HG03064 (cell line): ENCODE measurements around the gene INSRR.

Source experiments
- ATAC-seq: cut with Tn5 transposase; IDR thresholded peaks from one replicate; pipeline ENCODE4 v1.9.1; 2021; ENCODE audit warnings: low read depth; ENCODE audit not compliant: unreplicated experiment

INSRR gene

DNA sequence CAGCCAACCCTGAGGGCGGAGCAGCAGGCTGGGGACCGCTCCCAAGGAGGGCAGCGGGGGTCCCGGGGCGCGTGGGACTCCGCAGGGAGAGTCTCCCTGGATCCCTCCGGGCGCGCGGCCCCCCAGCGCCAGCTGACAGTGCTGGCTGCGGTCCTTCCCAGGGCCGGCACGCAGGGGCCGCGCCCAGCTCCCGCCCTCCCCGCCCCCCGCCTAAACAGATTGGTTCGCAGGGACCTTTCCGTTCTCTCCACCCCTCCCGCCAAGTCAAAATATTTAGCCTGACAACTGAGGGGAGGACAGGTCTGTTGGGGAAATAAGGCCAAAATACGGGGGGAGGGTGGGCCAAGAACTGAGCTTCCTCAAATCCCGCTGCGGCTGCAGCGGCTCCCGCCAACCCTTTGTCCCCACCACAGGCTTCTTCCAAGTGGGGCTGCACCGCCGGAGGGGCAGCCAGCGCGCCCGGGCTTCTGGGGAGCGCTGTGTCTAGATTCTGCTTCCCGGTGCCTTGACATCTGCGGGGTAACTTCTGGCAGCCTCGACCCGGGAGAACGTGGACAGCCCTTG is at the start of gene INSRR:
Gene INSRR (minus strand): TSS at position 159 of the 564 bp plus-strand sequence. CDS start 496 bp downstream, outside the sequence.
- ATAC-seq: no peak

DNA sequence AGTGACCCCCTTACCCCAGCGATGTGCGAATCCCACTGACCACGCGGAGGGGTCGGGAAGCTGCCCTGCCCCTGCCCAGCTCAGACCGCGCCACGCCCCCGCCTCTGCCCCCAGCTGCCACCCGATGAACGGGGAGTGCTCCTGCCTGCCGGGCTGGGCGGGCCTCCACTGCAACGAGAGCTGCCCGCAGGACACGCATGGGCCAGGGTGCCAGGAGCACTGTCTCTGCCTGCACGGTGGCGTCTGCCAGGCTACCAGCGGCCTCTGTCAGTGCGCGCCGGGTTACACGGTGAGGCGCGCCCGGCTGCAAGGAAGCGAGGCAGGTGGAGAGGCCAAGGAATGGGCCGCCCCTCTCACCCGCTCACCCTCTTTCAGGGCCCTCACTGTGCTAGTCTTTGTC is 49.6 kb upstream of the INSRR start:
- no peak for ATAC-seq

DNA sequence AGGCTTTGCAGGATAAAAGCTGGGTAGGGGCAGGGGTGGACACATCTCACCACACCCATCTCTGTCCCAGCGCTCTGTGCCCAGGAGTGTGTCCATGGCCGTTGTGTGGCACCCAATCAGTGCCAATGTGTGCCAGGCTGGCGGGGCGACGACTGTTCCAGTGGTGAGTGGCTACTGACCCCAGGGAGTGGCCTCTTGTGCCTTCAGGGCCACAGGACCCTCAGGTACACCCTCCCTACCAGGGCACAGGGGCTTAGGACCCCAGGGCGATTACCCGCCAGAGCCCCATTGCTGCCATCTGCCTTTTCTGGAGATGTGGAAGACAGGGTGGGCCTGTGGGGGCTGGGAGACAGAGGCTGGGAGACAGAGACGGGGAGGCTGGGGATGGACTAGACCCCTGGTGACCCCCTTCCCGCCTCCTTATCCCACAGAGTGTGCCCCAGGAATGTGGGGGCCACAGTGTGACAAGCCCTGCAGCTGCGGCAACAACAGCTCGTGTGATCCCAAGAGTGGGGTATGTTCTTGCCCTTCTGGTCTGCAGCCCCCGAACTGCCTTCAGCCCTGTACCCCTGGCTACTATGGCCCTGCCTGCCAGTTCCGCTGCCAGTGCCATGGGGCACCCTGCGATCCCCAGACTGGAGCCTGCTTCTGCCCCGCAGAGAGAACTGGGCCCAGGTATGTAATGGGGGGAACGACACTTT is 47.4 kb upstream of the INSRR start:
- no peak for ATAC-seq

DNA sequence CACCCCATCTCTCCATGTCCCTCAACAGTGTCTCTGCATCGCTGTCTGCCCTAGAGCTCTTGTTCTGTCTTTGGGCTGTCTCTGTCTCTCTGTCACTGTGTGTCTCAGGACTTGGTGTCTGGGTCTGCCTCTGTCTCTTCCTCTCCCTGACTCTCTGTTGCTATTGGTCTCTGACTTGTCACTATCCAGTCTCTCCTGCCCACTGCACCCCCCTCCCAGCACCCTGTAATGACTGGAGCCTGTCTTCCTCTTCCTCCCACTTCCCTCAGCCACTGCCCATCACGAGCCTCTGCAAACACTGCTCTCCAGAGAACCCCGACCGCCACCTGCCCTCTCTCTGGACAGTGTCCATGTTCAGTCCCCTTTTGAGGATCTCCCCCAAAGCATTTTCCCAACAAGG is 46.7 kb upstream of the INSRR start:
- no peak for ATAC-seq

DNA sequence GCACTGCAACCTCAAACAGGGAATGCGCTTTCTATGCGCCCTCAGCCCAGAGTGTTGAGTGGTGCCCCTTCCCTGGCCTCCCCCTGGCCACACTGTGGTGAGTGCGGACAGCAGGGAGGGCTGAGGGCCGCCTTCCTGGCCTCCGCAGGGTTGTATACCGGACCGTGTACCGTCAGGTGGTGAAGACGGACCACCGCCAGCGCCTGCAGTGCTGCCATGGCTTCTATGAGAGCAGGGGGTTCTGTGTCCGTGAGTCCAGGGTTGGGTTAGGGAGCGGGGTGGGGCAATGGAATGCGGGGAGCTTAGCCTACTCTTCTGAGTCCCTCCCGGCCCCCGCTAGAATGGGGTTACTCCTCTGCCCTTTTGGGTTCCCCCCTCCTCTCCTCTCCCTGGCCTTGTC is 46.3 kb upstream of the INSRR start:
- ATAC-seq: no peak

DNA sequence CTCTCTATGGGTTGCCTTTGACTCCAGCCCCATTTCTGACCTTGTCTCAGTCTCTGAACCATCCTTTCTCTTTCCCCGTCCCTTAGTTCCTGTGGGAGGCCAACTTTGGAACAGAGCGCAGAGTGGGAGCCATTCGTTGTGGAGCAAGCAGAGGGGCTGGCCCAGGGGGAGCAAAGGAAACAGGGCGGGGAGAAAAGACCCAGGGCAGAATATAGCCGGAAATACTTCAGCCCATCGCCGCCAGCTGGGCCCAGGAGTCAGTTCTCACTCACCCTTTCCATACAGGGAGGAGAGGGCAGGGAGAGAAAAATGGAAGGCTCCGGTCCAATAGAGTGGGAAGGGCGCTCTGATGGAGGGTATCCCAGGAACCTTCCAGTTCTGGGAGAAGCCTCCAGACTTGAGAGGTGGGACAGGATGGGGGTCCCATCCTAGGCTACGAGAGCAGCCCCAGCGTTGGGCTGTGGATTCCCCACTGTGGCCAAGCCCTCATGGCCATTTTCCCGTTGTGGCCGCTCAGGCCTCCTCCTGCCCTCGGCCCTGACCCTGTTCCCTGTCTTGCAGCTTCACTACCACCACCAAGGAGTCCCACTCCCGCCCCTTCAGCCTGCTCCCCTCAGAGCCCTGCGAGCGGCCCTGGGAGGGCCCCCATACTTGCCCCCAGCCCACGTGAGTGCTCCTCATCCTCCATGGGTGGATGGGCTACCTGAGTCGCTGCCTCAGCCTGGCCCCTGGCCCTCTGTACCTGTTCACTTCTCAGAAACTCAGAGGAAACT is 45.5 kb upstream of the INSRR start:
- ATAC-seq: no peak

DNA sequence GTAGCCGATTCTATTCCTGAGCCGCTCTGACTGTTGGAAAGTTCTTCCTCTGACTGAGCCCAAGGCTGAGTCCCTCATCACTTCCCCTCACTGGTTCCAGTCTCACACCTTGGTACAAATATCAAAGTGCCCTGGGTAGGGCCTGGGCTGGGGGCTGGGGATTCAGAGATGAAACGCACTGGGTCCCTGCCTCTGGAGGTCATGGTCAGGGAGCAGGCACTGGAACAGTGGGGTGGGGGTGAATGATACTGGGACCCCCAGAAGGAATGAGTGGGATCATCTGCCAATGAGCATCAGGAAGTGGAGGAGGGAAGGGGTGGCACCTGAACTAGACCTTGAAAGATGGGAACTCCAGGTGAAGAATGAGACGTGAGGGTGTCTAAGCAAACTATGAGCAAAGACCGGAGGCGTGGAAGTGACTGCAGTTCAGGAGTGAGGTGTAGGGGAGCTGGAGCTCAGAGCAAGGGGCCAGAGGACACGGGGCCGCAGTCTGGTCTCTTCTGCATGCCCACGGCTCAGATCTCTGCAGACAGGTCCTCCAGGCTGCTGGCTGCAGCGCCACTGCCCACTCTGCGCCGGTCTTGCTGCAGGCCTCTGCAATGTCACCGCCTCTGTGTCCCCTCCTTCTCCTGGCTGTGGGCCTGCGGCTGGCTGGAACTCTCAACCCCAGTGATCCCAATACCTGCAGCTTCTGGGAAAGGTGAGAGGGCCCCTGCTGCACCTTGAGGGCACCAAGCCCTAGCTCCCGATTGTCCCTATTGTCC is 44.6 kb upstream of the INSRR start:
- no peak for ATAC-seq

DNA sequence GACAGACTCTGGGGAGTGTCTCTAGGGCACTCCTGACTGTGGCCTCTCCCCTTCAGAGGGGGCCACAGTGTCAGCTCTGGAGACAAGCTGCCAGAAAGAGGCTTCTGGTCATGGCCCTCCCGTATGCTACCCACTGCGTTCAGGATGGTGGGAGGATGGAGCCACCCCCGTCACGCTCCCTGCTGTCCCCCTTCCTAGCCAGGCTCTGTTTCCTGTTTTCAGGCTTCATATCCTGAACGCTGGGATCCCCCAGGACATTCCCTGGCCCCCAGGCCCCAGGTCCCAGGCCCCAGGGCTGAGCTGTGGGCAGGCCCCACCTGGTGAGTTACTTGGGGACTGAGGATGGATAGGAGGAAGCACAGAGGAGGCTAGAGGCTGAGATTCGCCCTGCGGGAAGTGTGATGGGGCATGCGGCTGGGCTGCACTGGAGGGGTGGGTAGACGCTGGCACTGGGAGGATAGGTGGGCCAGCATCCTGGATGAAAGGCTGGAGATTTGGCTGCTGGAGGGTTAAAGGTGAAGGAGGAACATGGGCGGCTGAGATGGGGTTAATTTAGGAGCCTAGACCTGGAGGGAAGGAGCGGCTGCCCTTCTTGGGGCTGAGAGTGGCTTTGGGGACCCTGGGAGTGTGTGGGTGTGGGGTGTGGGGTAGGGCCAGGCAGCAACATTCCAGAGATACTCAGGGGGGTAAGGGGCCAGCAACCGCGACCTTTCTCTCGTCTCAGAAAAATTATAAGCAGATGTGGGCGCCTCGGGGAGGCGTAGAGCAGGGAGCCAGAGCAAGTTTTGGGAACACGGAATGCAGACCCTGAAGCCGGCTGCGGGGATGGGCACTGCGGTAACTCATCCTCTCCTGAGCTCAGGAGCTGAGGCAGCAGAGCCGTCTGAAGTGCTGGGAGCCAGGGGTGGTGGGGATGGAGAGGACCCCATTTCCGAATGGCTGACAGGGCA is 43.3 kb upstream of the INSRR start:
- ATAC-seq: no peak

DNA sequence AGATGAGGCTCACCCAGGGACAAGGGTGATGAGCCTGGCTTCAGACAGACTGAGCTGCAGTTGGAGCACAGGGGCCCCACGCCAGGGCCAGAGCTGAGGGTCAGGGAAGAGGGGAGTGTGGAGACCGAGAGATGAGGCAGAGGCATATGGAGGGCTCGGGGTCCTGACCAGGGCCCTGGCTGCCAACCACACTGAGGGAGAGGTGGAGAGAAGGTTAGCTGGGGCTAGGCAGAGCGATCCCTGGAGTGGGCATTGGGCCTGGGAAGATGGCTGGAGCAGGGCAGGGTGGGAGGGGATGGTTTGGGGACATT is 42.6 kb upstream of the INSRR start:
- ATAC-seq: no peak

DNA sequence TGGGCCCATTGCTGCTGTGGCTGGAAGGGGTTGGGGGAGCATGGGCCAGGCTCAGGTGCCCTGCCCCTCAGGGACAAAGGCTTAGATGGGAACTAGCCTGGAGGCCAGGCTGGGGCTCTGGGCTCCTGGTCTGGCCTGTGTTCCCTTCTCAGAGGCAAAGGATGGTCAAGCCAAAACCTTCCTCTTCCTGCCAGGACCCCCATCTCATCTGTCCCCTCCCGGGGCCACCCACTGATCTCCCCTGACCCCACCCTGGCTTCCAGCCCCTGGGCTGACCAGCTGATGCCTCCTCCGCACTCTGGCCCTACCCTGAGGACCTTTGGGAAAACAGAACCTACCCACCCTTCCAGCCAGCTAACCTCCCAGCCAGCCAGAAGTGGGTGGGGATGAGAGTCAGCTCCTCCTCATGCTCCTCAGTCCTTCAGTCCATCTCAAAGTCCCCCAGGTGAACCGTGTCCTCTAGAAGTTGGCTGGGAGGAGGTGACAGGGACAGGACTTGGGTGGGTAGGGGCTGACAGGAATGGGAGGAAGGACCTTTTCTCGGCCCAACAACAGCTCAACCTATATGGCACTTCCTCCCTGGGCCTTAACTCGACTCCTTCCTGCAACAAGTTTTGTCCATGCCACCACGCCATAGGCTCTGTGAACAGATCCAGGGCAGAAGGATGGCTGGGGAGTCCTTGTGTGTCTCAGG is 42.1 kb upstream of the INSRR start:
- no peak for ATAC-seq

DNA sequence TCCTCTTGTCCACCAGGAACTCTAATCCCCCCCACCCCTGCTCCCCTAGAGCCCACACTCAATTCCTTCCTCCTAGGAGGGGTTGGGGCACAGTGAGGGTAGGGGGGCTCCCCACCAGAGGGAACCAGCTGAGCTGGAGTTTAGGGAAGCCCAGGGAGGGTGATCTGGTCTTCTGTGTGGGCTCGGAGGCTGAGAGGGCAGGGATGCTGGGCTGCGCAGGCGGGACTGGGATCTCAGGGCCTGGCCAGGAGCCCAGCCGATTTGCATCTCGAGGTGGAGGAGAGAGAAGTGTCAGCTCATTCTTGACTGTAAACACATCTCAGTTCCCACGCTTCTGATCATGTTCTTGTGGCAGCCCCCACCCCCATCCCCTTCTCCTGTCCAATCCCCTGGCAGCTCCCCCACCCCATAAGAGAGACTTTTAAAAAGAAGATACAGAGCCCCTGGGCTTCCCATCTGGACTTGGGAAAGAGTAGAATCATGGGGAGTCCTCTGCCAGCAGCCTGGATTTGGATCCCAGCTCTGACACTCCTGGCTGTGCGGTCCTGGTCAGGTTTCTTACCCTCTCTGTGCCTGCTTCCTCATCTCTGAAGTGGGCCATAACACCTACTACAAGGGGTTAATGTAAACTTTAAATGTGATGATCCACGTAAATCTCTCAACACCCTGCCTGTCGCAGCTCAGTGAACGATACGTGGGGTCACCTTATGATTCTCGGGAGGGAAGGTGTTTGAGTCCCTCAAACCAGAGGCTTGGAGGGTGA is 41.2 kb upstream of the INSRR start:
- no peak for ATAC-seq

DNA sequence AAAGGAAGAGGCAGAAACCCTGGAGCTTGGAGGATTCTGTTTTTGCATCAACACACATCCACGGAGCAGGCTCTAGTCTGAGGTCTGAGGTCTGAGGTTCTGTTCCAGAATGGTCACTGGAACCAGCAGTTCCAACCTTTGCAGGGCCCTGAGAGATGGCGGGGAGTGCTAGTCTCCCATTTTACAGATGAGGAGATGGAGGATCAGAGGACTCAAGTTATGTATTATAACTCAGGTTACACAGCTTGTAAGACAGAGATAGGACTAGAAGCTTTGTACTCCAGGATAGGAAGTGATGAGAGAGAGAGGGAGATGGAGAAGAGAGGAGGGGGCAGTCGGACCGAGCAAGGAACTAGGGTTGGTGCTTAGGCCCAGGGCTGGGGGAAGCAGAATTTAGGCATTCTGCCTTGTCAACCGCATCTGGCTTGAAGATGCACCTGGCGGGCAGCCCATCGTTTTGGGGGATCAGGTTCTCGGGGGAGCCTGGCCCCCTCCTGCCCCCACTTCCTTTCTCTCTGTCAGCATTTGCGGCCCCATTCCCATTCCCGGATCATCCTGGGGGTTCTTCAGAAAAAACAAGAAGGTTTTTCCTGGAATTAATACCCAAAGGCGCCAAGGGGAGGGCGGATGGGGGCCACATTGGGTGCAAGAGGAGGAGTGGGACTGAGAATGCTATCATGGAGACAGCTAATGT is 40.2 kb upstream of the INSRR start:
- no peak for ATAC-seq

DNA sequence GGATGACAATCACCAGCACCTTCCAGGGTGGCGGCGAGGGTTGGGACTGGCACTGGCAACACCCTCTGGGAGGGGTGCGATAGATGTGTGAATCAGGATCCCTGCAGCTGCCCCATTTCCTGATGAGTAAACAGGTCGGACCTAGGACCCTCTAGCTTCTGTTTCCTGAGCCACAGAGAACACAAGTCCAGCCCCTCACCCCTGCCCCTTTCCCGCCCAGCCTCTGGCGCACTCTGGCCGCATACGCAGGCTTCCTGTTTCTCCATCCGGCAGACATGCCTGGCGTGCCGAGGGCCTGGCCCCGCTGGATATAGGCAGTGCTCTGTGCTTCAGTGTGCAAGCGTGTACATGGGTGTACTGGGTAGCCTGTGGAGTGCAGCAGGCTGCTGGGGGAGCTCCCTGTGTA is 39.2 kb upstream of the INSRR start:
- ATAC-seq: no peak

DNA sequence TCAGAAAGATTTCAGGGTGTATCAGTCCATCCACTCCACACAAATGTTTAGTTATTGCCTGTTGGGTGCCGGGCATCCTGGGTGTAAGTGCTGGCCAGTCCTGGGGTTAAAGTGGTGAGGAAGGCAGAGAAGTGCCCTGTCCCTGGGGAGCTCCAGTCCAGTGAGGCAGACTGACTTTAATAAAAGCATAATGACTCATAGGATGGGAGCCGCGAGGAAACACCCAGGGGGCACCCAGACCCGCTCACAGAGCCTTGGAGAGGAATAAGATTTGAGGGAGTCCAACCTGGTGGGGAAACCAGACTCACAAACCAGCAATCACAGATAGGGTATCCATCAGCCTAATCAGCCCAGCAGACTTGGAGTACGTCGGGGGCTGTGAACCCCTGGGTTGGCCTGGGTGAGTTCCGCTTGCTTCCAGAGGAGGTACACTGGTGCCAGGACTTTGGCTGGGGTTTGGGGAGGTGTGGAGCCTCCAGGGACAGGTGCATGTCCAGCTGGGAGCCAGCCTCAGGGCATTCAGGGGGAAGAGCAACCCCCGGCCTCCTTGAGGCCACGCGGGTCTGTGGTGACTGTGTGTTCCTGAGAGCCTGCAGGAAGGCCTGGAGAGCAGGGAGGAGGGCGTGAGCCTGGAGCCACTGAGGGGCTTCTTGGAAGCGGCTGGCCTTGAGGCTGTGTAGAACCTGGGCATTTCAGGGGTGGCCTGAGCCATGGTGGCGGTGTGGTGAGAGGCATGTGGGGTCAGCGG is 38.3 kb upstream of the INSRR start:
- ATAC-seq: no peak

DNA sequence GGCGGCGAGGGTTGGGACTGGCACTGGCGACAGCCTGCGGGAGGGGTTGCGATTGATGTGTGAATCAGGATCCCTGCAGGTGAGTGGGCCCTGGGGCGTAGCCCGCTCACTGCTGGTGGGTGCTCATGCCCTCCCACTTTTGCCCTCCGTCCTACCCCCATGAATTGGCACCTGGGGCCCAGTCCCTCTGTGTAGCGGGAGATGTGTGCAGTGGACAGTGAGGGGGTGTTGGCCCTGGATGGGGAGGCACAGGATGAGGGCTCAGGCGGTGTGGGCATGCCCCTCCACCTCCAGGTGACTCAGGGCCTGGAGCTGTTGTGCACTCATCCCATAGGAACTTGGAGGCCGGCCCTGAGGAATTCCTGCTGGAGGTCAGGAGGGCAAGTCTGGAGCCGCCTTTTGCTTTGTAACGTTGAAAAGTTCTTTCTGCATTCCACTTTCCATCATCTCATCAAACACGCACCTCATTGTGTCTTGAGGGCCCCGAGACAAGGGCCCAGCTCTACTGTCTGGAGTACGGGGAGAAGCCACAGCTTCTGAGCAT is 37.6 kb upstream of the INSRR start:
- ATAC-seq: no peak

DNA sequence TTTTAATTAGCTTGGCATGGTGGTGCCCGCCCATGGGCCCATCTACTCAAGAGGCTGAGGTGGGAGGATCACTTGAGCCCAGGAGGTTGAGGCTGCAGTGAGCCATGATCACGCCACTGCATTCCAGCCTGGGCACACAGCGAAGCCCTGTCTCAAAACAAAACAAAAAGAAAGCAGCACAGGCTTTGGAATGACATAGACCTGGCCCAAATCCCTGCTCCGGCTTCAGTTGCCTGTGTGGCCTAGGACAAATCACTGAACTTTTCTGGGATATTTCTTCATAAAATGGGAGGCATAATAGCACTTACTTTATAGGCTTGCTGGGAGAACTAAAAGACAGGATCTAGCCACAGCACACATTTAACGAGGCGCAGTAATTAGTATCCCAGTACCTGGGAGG is 37.0 kb upstream of the INSRR start:
- ATAC-seq: no peak

DNA sequence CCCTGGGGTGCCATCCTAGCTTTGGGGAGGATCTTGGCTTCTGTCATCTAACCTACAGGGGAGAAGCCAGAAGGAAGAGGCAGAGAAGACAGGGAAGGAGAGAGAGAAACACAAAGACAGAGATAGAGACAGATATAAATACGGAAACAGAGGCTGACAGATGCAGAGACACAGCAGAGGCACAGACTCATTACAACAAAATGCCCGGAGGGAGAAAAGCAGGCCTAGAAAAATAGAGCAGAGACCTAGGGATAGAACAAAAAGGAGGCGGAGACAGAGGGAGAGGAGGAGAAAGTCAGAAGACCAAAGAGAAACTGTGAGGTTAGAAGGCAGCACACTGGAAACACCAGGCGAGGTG is 36.5 kb upstream of the INSRR start:
- ATAC-seq: no peak
